BJ (cell line): Measurements from ENCODE around the gene BLCAP. TPM values are rescaled to one million over a fixed set of nuclear protein-coding genes. Genes with fewer than 3 reads are reported as not detected.

Source experiments
- CTCF ChIA-PET: fragments of 350-600 bp; formaldehyde crosslinking; extraction: SDS; loops from one replicate; lab custom pipeline; 2021; ENCODE audit warnings: antibody characterized with exemption, inconsistent platforms; lab: Yijun Ruan, JAX
- POLR2A ChIA-PET: fragments of 300-600 bp; sonication (Branson Sonifier 250); formaldehyde crosslinking; extraction: SDS; loops from one replicate; lab custom pipeline; 2021; ENCODE audit warnings: antibody characterized with exemption; lab: Charles Lee
- DNase-seq: peaks from one replicate; pipeline ENCODE4 v3.0.0-alpha.2; 2011; ENCODE audit warnings: low read depth
- H3K27me3 ChIP-seq: 2 replicates; pipeline ENCODE4 v1.6.0; 2011; ENCODE audit warnings: low read length; ENCODE audit not compliant: control insufficient read depth, insufficient read depth
- H3K36me3 ChIP-seq: 2 replicates; pipeline ENCODE4 v1.5.1; 2011; ENCODE audit warnings: low read length; ENCODE audit not compliant: control insufficient read depth, insufficient read depth
- H3K4me3 ChIP-seq: 2 replicates; pipeline ENCODE4 v1.5.1; 2011; ENCODE audit warnings: low read depth, mild to moderate bottlenecking, control low read depth, low read length
- CTCF ChIP-seq: IDR thresholded peaks from 2 replicates; pipeline ENCODE4 v1.5.1; 2011; ENCODE audit warnings: low read depth, mild to moderate bottlenecking, control low read depth, inconsistent platforms, low read length, moderate library complexity; ENCODE audit not compliant: insufficient read depth
- polyA plus RNA-seq: library from polyadenylated mRNA; depleted of rRNA; stranded (reverse); fragments of >200 nt; gene quantifications from 2 replicates; pipeline ENCODE4 v1.2.3, GENCODE V29; 2011

BLCAP gene
- polyA plus RNA-seq, 1 experiment, result 98.7 TPM

- H3K4me3 ChIP-seq, result no peak overlapping the region
- POLR2A ChIA-PET, result interaction anchor here (0.6 kb wide), 1 partner anchor 347 kb away, joined by 4 read pairs; no protein-coding TSS in a partner anchor
- no peak for TF ChIP-seq CTCF
- no peaks in the 10 kb centered on the region for H3K27me3 ChIP-seq
- H3K36me3 ChIP-seq, result no peaks in the 10 kb centered on the region
- CTCF ChIA-PET, result interaction anchor here (1.1 to 7.1 kb wide), 5 partner anchors 34 to 327 kb away, joined by 3 to 74 read pairs (median 5); no protein-coding TSS in a partner anchor
- no peak for DNase-seq
These were observed 2.4 kb upstream of the BLCAP start for GRCh38 chr20:37529968-37530600.

- POLR2A ChIA-PET, result interaction anchor here (0.6 kb wide), 1 partner anchor 347 kb away, joined by 4 read pairs; no protein-coding TSS in a partner anchor
- CTCF ChIA-PET, result interaction anchor here (1.1 to 7.1 kb wide), 8 partner anchors 35 to 308 kb away, joined by 3 to 74 read pairs (median 5); no protein-coding TSS in a partner anchor
- TF ChIP-seq CTCF, result no peak
- H3K36me3 ChIP-seq, result no peaks in the 10 kb centered on the region
- H3K4me3 ChIP-seq, result no peak overlapping the region
- H3K27me3 ChIP-seq, result no peaks in the 10 kb centered on the region
- DNase-seq, result no peak
These were observed 1.7 kb upstream of the BLCAP start for GRCh38 chr20:37529214-37529967.

GRCh38 chr20:37528446-37529213 is 954 bp upstream of the BLCAP start:
- H3K27me3 ChIP-seq, result no peaks in the 10 kb centered on the region
- no peaks in the 10 kb centered on the region for H3K36me3 ChIP-seq
- POLR2A ChIA-PET, result no interaction called here
- DNase-seq, result no peak
- TF ChIP-seq CTCF, result no peak
- peak overlapping the region; percentile 94 for H3K4me3 ChIP-seq
- CTCF ChIA-PET, result interaction anchor here (1.1 to 1.6 kb wide), 5 partner anchors 17 to 307 kb away, joined by 3 to 5 read pairs (median 3); no protein-coding TSS in a partner anchor

- Histone ChIP-seq H3K36me3 (no peaks in the 10 kb centered on the region), H3K4me3 (peak overlapping the region; percentile 94), H3K27me3 (no peaks in the 10 kb centered on the region)
- ChIA-PET CTCF (interaction anchor here (1.6 to 1.7 kb wide), 2 partner anchors 15 to 142 kb away, joined by 3 to 4 read pairs; no protein-coding TSS in a partner anchor), POLR2A (interaction anchor here (0.7 kb wide), 1 partner anchor 337 kb away, joined by 5 read pairs; no protein-coding TSS in a partner anchor)
- no peak for DNase-seq
- no peak for TF ChIP-seq CTCF
These were observed 638 bp downstream of the BLCAP start for GRCh38 chr20:37526839-37527637.
